ENCODE results near the gene FLRT2. TPM values are rescaled to one million over a fixed set of nuclear protein-coding genes. Genes with fewer than 3 reads are reported as not detected.
A peak's percentile ranks its signal among the peaks of the same experiment; 100 is the strongest.

The FLRT2 gene
- total and polyA plus RNA-seq, 2 of the 4 experiments (the other 2 are of a cell fraction) = 10.2 to 13.1 TPM

GRCh38 chr14:85514487-85514886 is 15.5 kb upstream of the FLRT2 start:
- no peak for DNase-seq
- Histone ChIP-seq H3K4me1 (ENCODE audit: control insufficient read depth, insufficient read depth, low read length) (peaks cover 4% of the 10 kb centered on the region), H3K36me3 (ENCODE audit: control insufficient read depth, insufficient read depth, low read length) (no peaks in the 10 kb centered on the region), H3K4me2 (ENCODE audit: low read depth, low read length) (no peak overlapping the region), H3K9me1 (ENCODE audit: insufficient read depth, low read length) (no peaks in the 10 kb centered on the region), H4K8ac (ENCODE audit: low read depth in 2 of 2, low read length in 2 of 2) (no peak overlapping the region), H3K23ac (ENCODE audit: low read depth, low read length) (no peak overlapping the region), H3K4ac (ENCODE audit: low read depth, low read length) (no peak overlapping the region), H2BK15ac (ENCODE audit: low read depth, low read length) (no peak overlapping the region), H4K91ac (ENCODE audit: insufficient read depth, low read depth, low read length) (no peak overlapping the region), H2AK5ac (ENCODE audit: low read depth, low read length) (no peak overlapping the region), H3K18ac (ENCODE audit: low read depth, low read length) (no peak overlapping the region), H2AFZ (replicated peaks; ENCODE audit: low read length, poor library complexity) (no peak overlapping the region), H2BK120ac (ENCODE audit: low read depth, low read length) (no peak overlapping the region), H4K20me1 (ENCODE audit: insufficient read depth, low read length) (no peaks in the 10 kb centered on the region), H3K27ac (ENCODE audit: insufficient read depth, low read length) (no peak overlapping the region), H2BK20ac (ENCODE audit: low read depth, low read length) (no peak overlapping the region), H3K9ac (ENCODE audit: low read depth, low read length) (no peak overlapping the region), H3K56ac (ENCODE audit: extremely low read depth, insufficient read depth, low read length) (no peak overlapping the region), H2AK9ac (replicated peaks; ENCODE audit: low read depth, low read length, poor library complexity) (no peak overlapping the region), H3K79me1 (ENCODE audit: low read depth in 1 of 2, low read length in 2 of 2) (no peaks in the 10 kb centered on the region), H4K5ac (ENCODE audit: low read depth, low read length) (no peak overlapping the region), H3K27me3 (ENCODE audit: control insufficient read depth, insufficient read depth, low read length) (no peaks in the 10 kb centered on the region), H2BK5ac (ENCODE audit: low read depth, low read length, poor library complexity, severe bottlenecking) (no peak overlapping the region), H3K9me3 (ENCODE audit: control insufficient read depth, insufficient read depth, low read length) (no peaks in the 10 kb centered on the region), H3K4me3 (ENCODE audit: insufficient read depth, low read depth, low read length) (no peak overlapping the region), H3K14ac (replicated peaks; ENCODE audit: low read depth, low read length) (no peak overlapping the region)
- dilution Hi-C loops (cut with HindIII; ENCODE audit: low sequenced_read_pairs, unreplicated experiment) = no loop called here
- ChIA-PET CTCF (interaction anchor here (0.9 to 1.2 kb wide), 2 partner anchors 10 to 13 kb away, joined by 3 to 5 read pairs; no protein-coding TSS in a partner anchor), POLR2A (ENCODE audit: unreplicated experiment) (no interaction called here)
- no peak for ATAC-seq (ENCODE audit: low read depth)
- TF ChIP-seq NFE2L2 (IDR thresholded peaks at IDR 0.05; ENCODE audit: low read depth, low read length) = no peak
- TF ChIP-seq ELK1 (IDR thresholded peaks at IDR 0.05; ENCODE audit: borderline replicate concordance, low read depth, low read length) = no peak
- TF ChIP-seq MXI1 (IDR thresholded peaks at IDR 0.05; ENCODE audit: borderline replicate concordance, low read depth, low read length) = no peak
- peak; percentile 63; the same call in 1 of the 2 replicates for TF ChIP-seq MAFK (IDR thresholded peaks at IDR 0.05; ENCODE audit: low read depth, low read length)
- no peak for TF ChIP-seq RCOR1 (IDR thresholded peaks at IDR 0.05; ENCODE audit: insufficient replicate concordance, low read length)
- TF ChIP-seq CHD1 (IDR thresholded peaks at IDR 0.05; ENCODE audit: low read depth, low read length) = no peak
- intact Hi-C loops (cut with micrococcal nuclease) = no loop called here
- no CpG with 5 or more reads among the region's 2 CpGs for WGBS, 2 experiments (ENCODE audit: extremely low coverage in 2 of 2, insufficient read length in 1 of 2)
- BruUV-seq (replicated peaks) = no TSS peak
- in situ Hi-C loops (cut with MboI; ENCODE audit: low sequenced_read_pairs) = no loop called here
